Neural cell (in vitro differentiated cells): ENCODE data around the gene F13B. TPM values are rescaled to one million over a fixed set of nuclear protein-coding genes. Genes with fewer than 3 reads are reported as not detected.
"Not testable (repeated sequence)": the region's sequence is repeated elsewhere in the genome, so short reads cannot be mapped to it uniquely, and the experiment has no call there.

Experiments used
- H2AFZ ChIP-seq: fragments of 200-600, 300-800 bp; sonication (generic), shearing (Covaris generic); 2 replicates; pipeline ENCODE4 v1.6.0; 2014; ENCODE audit warnings: low read depth, mild to moderate bottlenecking, antibody characterized with exemption, low read length, moderate library complexity
- H3F3A ChIP-seq: fragments of 200-600 bp; shearing (Covaris generic); 2 replicates; pipeline ENCODE4 v1.6.1; 2016; ENCODE audit warnings: mild to moderate bottlenecking, moderate library complexity, mixed read lengths, antibody characterized with exemption, low read length; ENCODE audit not compliant: insufficient read depth, poor library complexity, severe bottlenecking
- H3K27ac ChIP-seq: fragments of 200-600, 300-800 bp; sonication (generic), shearing (Covaris generic); 2 replicates; pipeline ENCODE4 v1.5.1; 2014; ENCODE audit warnings: mild to moderate bottlenecking, low read length, moderate library complexity
- H3K27me3 ChIP-seq: fragments of 300-800, 200-600 bp; sonication (generic), shearing (Covaris generic); 2 replicates; pipeline ENCODE4 v1.6.0; 2014; ENCODE audit warnings: mild to moderate bottlenecking, low read depth, low read length, moderate library complexity; ENCODE audit not compliant: insufficient read depth
- H3K36me3 ChIP-seq: fragments of 300-800, 200-600 bp; sonication (generic), shearing (Covaris generic); 2 replicates; pipeline ENCODE4 v1.5.1; 2014; ENCODE audit warnings: mild to moderate bottlenecking, antibody characterized with exemption, low read length, moderate library complexity; ENCODE audit not compliant: insufficient read depth
- H3K4me2 ChIP-seq: fragments of 300-800, 200-600 bp; sonication (generic), shearing (Covaris generic); 2 replicates; pipeline ENCODE4 v1.6.0; 2014; ENCODE audit warnings: mild to moderate bottlenecking, low read length
- H3K4me3 ChIP-seq: fragments of 300-800, 200-600 bp; sonication (generic), shearing (Covaris generic); 2 replicates; pipeline ENCODE4 v1.5.1; 2014; ENCODE audit warnings: mild to moderate bottlenecking, low read length, moderate library complexity
- H3K79me2 ChIP-seq: fragments of 200-600 bp; shearing (Covaris generic); replicated peaks from 2 replicates; pipeline ENCODE4 v1.6.0; 2014; ENCODE audit warnings: mild to moderate bottlenecking, low read length, moderate library complexity; ENCODE audit not compliant: insufficient read depth
- H3K9ac ChIP-seq: fragments of 300-800, 200-600 bp; sonication (generic), shearing (Covaris generic); 2 replicates; pipeline ENCODE4 v1.6.1; 2016; ENCODE audit warnings: mild to moderate bottlenecking, low read length, mixed read lengths
- H3K9me2 ChIP-seq: fragments of 200-600 bp; shearing (Covaris generic); 2 replicates; pipeline ENCODE4 v1.6.1; 2016; ENCODE audit warnings: mild to moderate bottlenecking, low read length, mixed read lengths; ENCODE audit not compliant: insufficient read depth
- H3K9me3 ChIP-seq: fragments of 200-600, 300-800 bp; sonication (generic), shearing (Covaris generic); 2 replicates; pipeline ENCODE4 v1.6.1; 2016; ENCODE audit warnings: mild to moderate bottlenecking, mixed run types, low read length, moderate library complexity, mixed read lengths
- H4K20me1 ChIP-seq: fragments of 200-600 bp; shearing (Covaris generic); 2 replicates; pipeline ENCODE4 v1.6.1; 2016; ENCODE audit warnings: mild to moderate bottlenecking, mixed run types; ENCODE audit not compliant: insufficient read depth
- CTCF ChIP-seq: fragments of 450-650 bp; IDR thresholded peaks from 2 replicates; pipeline ENCODE4 v1.5.1; 2014; ENCODE audit warnings: antibody characterized with exemption, mild to moderate bottlenecking, moderate library complexity; ENCODE audit not compliant: poor library complexity, severe bottlenecking
- EP300 ChIP-seq: fragments of 450-650 bp; conservative IDR thresholded peaks from 2 replicates; pipeline ENCODE4 v1.6.1; 2014; ENCODE audit warnings: antibody characterized with exemption, mild to moderate bottlenecking, moderate library complexity; ENCODE audit not compliant: poor library complexity, severe bottlenecking
- EZH2 ChIP-seq: fragments of 200-600, 300-800 bp; shearing (Covaris generic), sonication (generic); IDR thresholded peaks from 2 replicates; pipeline ENCODE4 v1.6.1; 2014; ENCODE audit warnings: antibody characterized with exemption, low read length, borderline replicate concordance, mild to moderate bottlenecking; ENCODE audit not compliant: insufficient read depth, poor library complexity, severe bottlenecking
- MXI1 ChIP-seq: fragments of 450-650 bp; conservative IDR thresholded peaks from 2 replicates; pipeline ENCODE4 v1.6.1; 2014; ENCODE audit warnings: antibody characterized with exemption, mild to moderate bottlenecking; ENCODE audit not compliant: poor library complexity, severe bottlenecking
- POLR2AphosphoS5 ChIP-seq: IDR thresholded peaks from 2 replicates; pipeline ENCODE4 v1.6.1; 2012
- RAD21 ChIP-seq: fragments of 450-650 bp; conservative IDR thresholded peaks from 2 replicates; pipeline ENCODE4 v1.6.1; 2014; ENCODE audit warnings: antibody characterized with exemption, mild to moderate bottlenecking, moderate library complexity
- REST ChIP-seq: IDR thresholded peaks from 2 replicates; pipeline ENCODE4 v1.6.1; 2012; ENCODE audit warnings: borderline replicate concordance
- SMC3 ChIP-seq: fragments of 450-650 bp; conservative IDR thresholded peaks from 2 replicates; pipeline ENCODE4 v1.6.1; 2014; ENCODE audit warnings: antibody characterized with exemption, mild to moderate bottlenecking, moderate library complexity; ENCODE audit not compliant: poor library complexity
- TAF1 ChIP-seq: IDR thresholded peaks from 2 replicates; pipeline ENCODE4 v1.6.1; 2012; ENCODE audit warnings: low read depth
- polyA plus RNA-seq: library from polyadenylated mRNA; depleted of rRNA; stranded (reverse); fragments of >200 nt; gene quantifications from 2 replicates; pipeline ENCODE4 v1.2.3, GENCODE V29; 2014

Gene F13B
- polyA plus RNA-seq, 1 donor from 2014 or later: not detected

DNA sequence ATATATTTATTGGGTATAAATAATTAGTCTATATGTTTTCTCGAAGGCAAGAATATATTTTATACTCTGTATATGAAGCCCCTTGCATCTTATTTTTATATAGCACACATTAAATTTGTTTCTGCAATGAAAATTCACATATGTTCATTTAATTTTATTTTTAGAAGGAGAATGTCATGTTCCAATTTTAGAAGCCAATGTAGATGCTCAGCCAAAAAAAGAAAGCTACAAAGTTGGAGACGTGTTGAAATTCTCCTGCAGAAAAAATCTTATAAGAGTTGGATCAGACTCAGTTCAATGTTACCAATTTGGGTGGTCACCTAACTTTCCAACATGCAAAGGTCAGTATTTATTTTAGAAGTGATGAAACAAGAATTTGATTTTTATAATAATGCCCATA lies 73.1 kb downstream of the F13B start:
- Histone ChIP-seq H3K27me3 (no peaks in the 10 kb centered on the region), H4K20me1 (no peaks in the 10 kb centered on the region), H3K9me3 (no peaks in the 10 kb centered on the region), H3K27ac (no peak overlapping the region), H3F3A (no peaks in the 10 kb centered on the region), H3K4me2 (no peak overlapping the region), H3K36me3 (no peaks in the 10 kb centered on the region), H3K4me3 (no peak overlapping the region), H3K9ac (no peak overlapping the region), H3K79me2 (no peaks in the 10 kb centered on the region), H3K9me2 (no peaks in the 10 kb centered on the region), H2AFZ (no peak overlapping the region)
- TF ChIP-seq SMC3 (no peak), EP300 (no peak), MXI1 (no peak), TAF1 (no peak), REST (no peak), EZH2 (no peak), CTCF (no peak), POLR2AphosphoS5 (no peak), RAD21 (no peak)

DNA sequence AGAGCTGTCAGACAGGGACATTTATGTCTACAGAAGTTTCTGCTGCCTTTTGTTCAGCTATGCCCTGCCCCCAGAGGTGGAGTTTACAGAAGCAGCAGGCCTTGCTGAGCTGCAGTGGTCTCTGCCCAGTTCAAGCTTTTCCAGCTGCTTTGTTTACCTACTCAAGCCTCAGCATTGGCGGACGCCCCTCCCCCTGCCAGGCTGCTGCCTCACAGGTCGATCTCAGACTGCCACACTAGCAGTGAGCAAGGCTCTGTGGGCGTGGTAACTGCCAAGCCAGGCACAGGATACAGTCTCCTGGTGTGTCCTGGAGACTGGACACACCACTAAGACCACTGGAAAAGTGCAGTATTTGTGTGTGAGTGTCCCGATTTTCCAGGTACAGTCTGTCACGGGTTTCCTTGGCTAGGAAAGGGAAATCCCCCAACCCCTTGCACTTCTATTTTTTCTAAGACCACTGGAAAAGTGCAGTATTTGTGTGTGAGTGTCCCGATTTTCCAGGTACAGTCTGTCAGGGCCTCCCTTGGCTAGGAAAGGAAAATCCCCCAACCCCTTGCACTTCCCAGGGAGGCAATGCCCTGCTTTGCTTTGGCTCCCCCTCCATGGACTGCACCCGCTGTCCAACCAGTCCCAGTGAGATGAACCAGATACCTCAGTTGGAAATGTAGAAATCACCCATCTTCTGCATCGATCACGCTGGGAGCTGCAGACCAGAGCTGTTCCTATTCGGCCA lies 75.0 kb downstream of the F13B start:
- H2AFZ ChIP-seq: not testable (repeated sequence)

More for the DNA sequence above, 75.0 kb downstream of the F13B start:
- not testable (repeated sequence) for H3K27ac ChIP-seq, H3K79me2 ChIP-seq, H3K4me3 ChIP-seq, H3K36me3 ChIP-seq, H3K4me2 ChIP-seq, H3F3A ChIP-seq, H4K20me1 ChIP-seq, H3K9ac ChIP-seq, H3K9me2 ChIP-seq, H3K9me3 ChIP-seq, H3K27me3 ChIP-seq

Other genes starting within 250 kb of the F13B start
- gene CFHR1, start 247.5 kb downstream of the F13B start, polyA plus RNA-seq: not detected in 2 replicates
- gene CFHR4, start 179.2 kb downstream of the F13B start, polyA plus RNA-seq: not detected in 2 replicates
- not detected in 2 replicates for gene CFHR2, start 123.5 kb downstream of the F13B start, polyA plus RNA-seq
- not detected in 2 replicates for gene CFHR5, start 89.7 kb downstream of the F13B start, polyA plus RNA-seq
- 0.87 and 1.0 TPM in 2 replicates for gene ASPM, start 79.4 kb upstream of the F13B start, polyA plus RNA-seq
- gene ZBTB41, start 134.0 kb upstream of the F13B start, polyA plus RNA-seq: 22.7 and 25.5 TPM in 2 replicates
- gene CRB1, start 201.0 kb upstream of the F13B start, polyA plus RNA-seq: 2.3 and 4.8 TPM in 2 replicates